SK-N-MC (cell line): Measurements from ENCODE around the gene ADAMTS12.

Experiments
- EZH2 ChIP-seq: fragments of 200-600 bp; sonication (generic); IDR thresholded peaks from one replicate; pipeline ENCODE4 v1.6.1; 2017; ENCODE audit warnings: antibody characterized with exemption
- POLR2AphosphoS5 ChIP-seq: IDR thresholded peaks from 2 replicates; pipeline ENCODE4 v1.6.1; 2012; ENCODE audit warnings: mild to moderate bottlenecking, low read depth, low read length, borderline replicate concordance

DNA sequence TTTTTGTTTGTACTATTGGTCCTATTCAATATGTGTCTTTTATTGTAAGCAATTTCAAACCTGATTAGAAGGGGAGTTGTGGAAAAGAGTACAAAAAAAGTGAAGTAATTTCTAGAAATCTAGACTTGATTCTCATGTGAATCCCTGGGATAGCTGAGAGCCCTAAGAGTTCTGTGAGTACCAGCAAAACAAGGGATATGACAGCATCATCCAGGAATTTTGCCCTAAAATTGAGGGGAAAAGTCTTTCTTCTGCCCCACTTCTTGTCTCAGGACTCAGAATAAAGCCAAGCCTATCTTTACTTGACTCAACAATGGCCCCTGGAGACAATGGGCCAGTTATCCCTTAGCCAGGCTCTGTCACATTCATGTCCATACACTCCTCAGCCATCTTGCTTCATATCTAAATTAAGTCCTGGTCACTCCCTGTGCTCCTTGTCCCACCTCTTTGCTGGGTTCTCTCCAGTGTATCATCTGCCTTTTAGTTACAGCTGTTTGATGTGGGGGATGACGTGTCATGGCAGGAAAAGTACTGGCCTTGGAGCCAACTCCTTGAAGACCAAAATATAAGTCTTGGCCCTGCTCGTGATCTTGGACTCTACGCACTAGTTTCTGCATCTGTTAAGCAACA is 81.2 kb downstream of the ADAMTS12 start:
- TF ChIP-seq EZH2 (no peak), POLR2AphosphoS5 (no peak)
